ENCODE results near the gene PLBD1. TPM values are rescaled to one million over a fixed set of nuclear protein-coding genes. Genes with fewer than 3 reads are reported as not detected.

Gene PLBD1
- total RNA-seq, 2 donors from 2014 or later, result 5.7 to 19.5 TPM

DNA sequence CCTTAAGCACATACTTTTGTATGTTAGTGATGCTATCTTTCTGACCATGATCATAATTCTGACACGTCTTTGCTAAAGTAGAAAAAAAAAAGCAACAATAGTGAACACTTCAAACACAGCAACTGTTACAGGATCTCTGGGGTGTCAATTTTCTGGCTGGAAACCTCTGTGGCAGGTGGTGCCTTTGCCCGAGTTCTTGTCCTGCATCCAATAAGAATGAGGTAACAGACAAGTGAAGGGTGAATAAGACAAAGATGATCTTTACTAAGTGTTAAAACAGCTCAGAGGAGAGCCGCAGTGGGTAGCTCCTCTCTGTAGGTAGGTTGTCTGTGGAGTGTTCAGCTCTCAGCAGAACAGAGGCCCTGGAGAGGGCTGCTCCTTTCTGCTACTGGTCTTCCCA lies 20.9 kb upstream of the PLBD1 start:
- intact Hi-C loops (cut with DNase I), result no loop called here
- no peak for TF ChIP-seq POLR2AphosphoS5 (IDR thresholded peaks at IDR 0.05)
- TF ChIP-seq, protein P1, sequence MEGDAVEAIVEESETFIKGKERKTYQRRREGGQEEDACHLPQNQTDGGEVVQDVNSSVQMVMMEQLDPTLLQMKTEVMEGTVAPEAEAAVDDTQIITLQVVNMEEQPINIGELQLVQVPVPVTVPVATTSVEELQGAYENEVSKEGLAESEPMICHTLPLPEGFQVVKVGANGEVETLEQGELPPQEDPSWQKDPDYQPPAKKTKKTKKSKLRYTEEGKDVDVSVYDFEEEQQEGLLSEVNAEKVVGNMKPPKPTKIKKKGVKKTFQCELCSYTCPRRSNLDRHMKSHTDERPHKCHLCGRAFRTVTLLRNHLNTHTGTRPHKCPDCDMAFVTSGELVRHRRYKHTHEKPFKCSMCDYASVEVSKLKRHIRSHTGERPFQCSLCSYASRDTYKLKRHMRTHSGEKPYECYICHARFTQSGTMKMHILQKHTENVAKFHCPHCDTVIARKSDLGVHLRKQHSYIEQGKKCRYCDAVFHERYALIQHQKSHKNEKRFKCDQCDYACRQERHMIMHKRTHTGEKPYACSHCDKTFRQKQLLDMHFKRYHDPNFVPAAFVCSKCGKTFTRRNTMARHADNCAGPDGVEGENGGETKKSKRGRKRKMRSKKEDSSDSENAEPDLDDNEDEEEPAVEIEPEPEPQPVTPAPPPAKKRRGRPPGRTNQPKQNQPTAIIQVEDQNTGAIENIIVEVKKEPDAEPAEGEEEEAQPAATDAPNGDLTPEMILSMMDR (IDR thresholded peaks at IDR 0.05), result no peak
- TF ChIP-seq POLR2A (IDR thresholded peaks at IDR 0.05), result no peak
- H3K27ac ChIP-seq, result no peak overlapping the region
- DNase-seq (ENCODE audit: low spot score), result no peak
- WGBS, result 86% methylated on average over 3 of the region's 3 CpGs
- no peaks in the 10 kb centered on the region for H3K9me3 ChIP-seq
- no peaks in the 10 kb centered on the region for H3K36me3 ChIP-seq
- H3K4me1 ChIP-seq (replicated peaks), result no peaks in the 10 kb centered on the region
- no peak overlapping the region for H3K4me3 ChIP-seq
- H3K27me3 ChIP-seq (replicated peaks; ENCODE audit: insufficient read depth), result no peaks in the 10 kb centered on the region

DNA sequence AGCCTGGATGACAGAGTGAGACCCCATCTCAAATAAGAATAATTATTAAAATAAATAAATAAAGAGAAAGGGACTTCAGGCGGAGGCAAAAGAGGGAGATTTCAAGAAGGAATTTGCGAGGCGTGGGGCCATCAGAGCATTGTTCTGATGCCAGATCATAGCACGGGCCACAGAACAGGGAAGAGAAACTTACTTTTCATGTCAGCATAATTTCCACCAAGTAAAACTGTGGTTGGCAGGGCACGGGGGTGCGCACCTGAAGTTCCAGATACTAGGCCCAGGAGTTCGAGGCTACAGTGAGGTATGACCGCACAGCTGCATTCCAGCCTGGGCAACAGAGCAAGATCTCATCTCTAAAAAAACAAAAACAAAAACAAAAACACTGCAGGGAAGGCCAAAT lies 11.0 kb upstream of the PLBD1 start:
- Histone ChIP-seq H3K4me3 (no peak overlapping the region), H3K36me3 (no peaks in the 10 kb centered on the region), H3K27me3 (replicated peaks; ENCODE audit: insufficient read depth) (no peaks in the 10 kb centered on the region), H3K27ac (no peak overlapping the region), H3K9me3 (no peaks in the 10 kb centered on the region), H3K4me1 (replicated peaks) (no peaks in the 10 kb centered on the region)
- intact Hi-C loops (cut with DNase I), result no loop called here
- no peak for DNase-seq (ENCODE audit: low spot score)
- TF ChIP-seq POLR2AphosphoS5 (IDR thresholded peaks at IDR 0.05), result no peak
- no peak for TF ChIP-seq POLR2A (IDR thresholded peaks at IDR 0.05)
- TF ChIP-seq, protein P1 (IDR thresholded peaks at IDR 0.05), result no peak
- WGBS, result 94% methylated on average over 8 of the region's 8 CpGs

DNA sequence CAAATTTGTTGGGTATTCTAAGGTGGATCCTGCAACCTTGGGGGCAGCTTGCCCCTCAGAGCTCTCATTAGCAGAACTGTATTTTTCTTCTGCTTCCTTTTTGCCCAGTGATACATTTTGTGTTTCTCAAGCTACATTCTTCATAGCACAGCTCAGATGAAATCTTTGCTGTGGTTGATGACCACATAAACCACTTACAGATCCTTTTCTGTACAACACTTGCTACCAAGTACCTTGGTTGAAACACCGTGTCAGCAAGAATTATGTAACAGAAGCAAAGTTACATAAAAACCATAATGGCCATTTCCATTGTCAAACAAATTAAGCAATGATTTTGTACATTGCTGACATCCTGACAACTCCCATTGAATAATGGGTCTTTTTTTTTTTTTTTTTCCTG lies 9.7 kb upstream of the PLBD1 start:
- intact Hi-C loops (cut with DNase I), result no loop called here
- DNase-seq (ENCODE audit: low spot score), result no peak
- no peaks in the 10 kb centered on the region for H3K27me3 ChIP-seq (replicated peaks; ENCODE audit: insufficient read depth)
- H3K4me1 ChIP-seq (replicated peaks), result no peaks in the 10 kb centered on the region
- H3K36me3 ChIP-seq, result no peaks in the 10 kb centered on the region
- WGBS, result 81% methylated on average over 1 of the region's 1 CpG
- no peak overlapping the region for H3K27ac ChIP-seq
- no peaks in the 10 kb centered on the region for H3K9me3 ChIP-seq
- no peak for TF ChIP-seq POLR2AphosphoS5 (IDR thresholded peaks at IDR 0.05)
- TF ChIP-seq POLR2A (IDR thresholded peaks at IDR 0.05), result no peak
- TF ChIP-seq, protein P1 (IDR thresholded peaks at IDR 0.05), result no peak
- no peak overlapping the region for H3K4me3 ChIP-seq

DNA sequence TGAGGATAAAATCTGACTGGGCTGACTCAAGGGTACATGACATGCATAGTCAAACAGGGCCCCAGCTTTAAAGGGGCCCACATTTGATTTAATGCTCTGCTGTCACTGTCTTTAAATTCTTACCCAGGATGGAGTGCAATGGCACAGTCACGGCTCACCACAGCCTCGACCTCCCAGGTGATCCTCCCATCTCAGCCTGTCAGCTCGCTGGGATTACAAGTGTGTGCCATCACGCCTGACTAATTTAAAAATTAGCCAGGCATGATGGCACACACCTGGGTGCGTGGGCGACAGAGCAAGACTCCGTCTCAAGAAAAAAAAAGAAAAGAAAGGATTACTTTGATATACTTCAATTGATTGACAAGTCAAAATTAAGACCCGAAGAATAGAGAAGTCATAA lies 9.2 kb upstream of the PLBD1 start:
- WGBS, result 83% methylated on average over 8 of the region's 8 CpGs
- Histone ChIP-seq H3K4me3 (no peak overlapping the region), H3K4me1 (replicated peaks) (no peaks in the 10 kb centered on the region), H3K9me3 (no peaks in the 10 kb centered on the region), H3K36me3 (no peaks in the 10 kb centered on the region), H3K27me3 (replicated peaks; ENCODE audit: insufficient read depth) (no peaks in the 10 kb centered on the region), H3K27ac (no peak overlapping the region)
- intact Hi-C loops (cut with DNase I), result no loop called here
- TF ChIP-seq POLR2A (IDR thresholded peaks at IDR 0.05) (no peak), POLR2AphosphoS5 (IDR thresholded peaks at IDR 0.05) (no peak)
- TF ChIP-seq, protein P1 (IDR thresholded peaks at IDR 0.05), result no peak
- no peak for DNase-seq (ENCODE audit: low spot score)

DNA sequence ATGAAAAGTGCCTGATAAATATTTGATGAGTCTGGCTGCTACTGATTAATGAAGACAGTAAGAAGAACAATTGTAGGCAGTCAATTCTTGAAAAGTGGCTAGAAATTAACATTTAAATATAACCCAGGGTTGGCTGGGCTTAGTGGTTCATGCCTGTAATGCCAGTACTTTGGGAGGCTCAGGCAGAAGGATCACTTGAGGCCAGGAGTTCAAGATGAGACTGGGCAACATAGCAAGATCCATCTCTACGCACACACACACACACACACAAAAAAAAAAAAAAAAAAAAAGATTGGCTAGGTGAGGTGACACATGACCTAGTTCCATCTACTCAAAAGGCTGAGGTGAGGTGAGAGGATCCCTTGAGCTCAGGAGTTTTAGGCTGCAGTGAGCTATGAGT lies 7.9 kb upstream of the PLBD1 start:
- no peak overlapping the region for H3K27ac ChIP-seq
- intact Hi-C loops (cut with DNase I), result no loop called here
- no peaks in the 10 kb centered on the region for H3K4me1 ChIP-seq (replicated peaks)
- no peak for DNase-seq (ENCODE audit: low spot score)
- no peaks in the 10 kb centered on the region for H3K9me3 ChIP-seq
- TF ChIP-seq, protein P1 (IDR thresholded peaks at IDR 0.05), result no peak
- TF ChIP-seq POLR2AphosphoS5 (IDR thresholded peaks at IDR 0.05) (no peak), POLR2A (IDR thresholded peaks at IDR 0.05) (no peak)
- no peaks in the 10 kb centered on the region for H3K27me3 ChIP-seq (replicated peaks; ENCODE audit: insufficient read depth)
- no peaks in the 10 kb centered on the region for H3K36me3 ChIP-seq
- H3K4me3 ChIP-seq, result no peak overlapping the region
- WGBS, result 93% methylated on average over 1 of the region's 1 CpG
